ENCODE data around the gene NRL. TPM values are rescaled to one million over a fixed set of nuclear protein-coding genes. Genes with fewer than 3 reads are reported as not detected.

Gene NRL
- total and polyA plus RNA-seq, 9 of the 15 experiments (the other 6 are each of a cell fraction or from before 2014, with no cell fraction given), result 0.07 to 2.7 (median 1.4) TPM; not detected in 1

GRCh38 chr14:24114532-24115421 is at the start of gene NRL, which contains the start of gene DCAF11 (continued):
- TF ChIP-seq HMGXB4 (CRISPR knock-in tag; IDR thresholded peaks at IDR 0.05) (no peak), ZKSCAN1 (IDR thresholded peaks at IDR 0.05; ENCODE audit: low read depth, low read length) (no peak), UBTF (IDR thresholded peaks at IDR 0.05; ENCODE audit: borderline replicate concordance in 1 of 2, low read depth in 2 of 2, low read length in 2 of 2) (no peak), TOE1 (IDR thresholded peaks at IDR 0.05; ENCODE audit: borderline replicate concordance) (peak; percentile 77), TOE1 (CRISPR knock-in tag; IDR thresholded peaks at IDR 0.05; ENCODE audit: borderline replicate concordance, low read depth) (no peak), ZNF175 (CRISPR knock-in tag; IDR thresholded peaks at IDR 0.05; ENCODE audit: low read depth) (no peak), BCL6 (CRISPR knock-in tag; IDR thresholded peaks at IDR 0.05) (no peak), ARID2 (IDR thresholded peaks at IDR 0.05) (no peak), NUFIP1 (IDR thresholded peaks at IDR 0.05; ENCODE audit: partially characterized antibody) (no peak), ELF4 (CRISPR knock-in tag; IDR thresholded peaks at IDR 0.05) (no peak), SAFB (IDR thresholded peaks at IDR 0.05; ENCODE audit: borderline replicate concordance, low read depth, low read length) (peak; percentile 91), KDM4B (IDR thresholded peaks at IDR 0.05; ENCODE audit: borderline replicate concordance in 2 of 2, low read depth in 1 of 2) (0 out of 4 replicates have a peak, but pooled peaks of 1 of the 2 experiments have one; percentile 68), PHF20 (IDR thresholded peaks at IDR 0.05; ENCODE audit: partially characterized antibody) (no peak), SAP30 (IDR thresholded peaks at IDR 0.05; ENCODE audit: borderline replicate concordance, insufficient read depth, low read depth, low read length, poor library complexity, severe bottlenecking) (peak; percentile 92), ZNF277 (CRISPR knock-in tag; IDR thresholded peaks at IDR 0.05; ENCODE audit: borderline replicate concordance) (no peak), NCOA6 (IDR thresholded peaks at IDR 0.05) (0 out of 2 replicates have a peak, but pooled peaks have one; percentile 10), OTX1 (CRISPR knock-in tag; IDR thresholded peaks at IDR 0.05) (no peak)
- TF ChIP-seq, protein P1, sequence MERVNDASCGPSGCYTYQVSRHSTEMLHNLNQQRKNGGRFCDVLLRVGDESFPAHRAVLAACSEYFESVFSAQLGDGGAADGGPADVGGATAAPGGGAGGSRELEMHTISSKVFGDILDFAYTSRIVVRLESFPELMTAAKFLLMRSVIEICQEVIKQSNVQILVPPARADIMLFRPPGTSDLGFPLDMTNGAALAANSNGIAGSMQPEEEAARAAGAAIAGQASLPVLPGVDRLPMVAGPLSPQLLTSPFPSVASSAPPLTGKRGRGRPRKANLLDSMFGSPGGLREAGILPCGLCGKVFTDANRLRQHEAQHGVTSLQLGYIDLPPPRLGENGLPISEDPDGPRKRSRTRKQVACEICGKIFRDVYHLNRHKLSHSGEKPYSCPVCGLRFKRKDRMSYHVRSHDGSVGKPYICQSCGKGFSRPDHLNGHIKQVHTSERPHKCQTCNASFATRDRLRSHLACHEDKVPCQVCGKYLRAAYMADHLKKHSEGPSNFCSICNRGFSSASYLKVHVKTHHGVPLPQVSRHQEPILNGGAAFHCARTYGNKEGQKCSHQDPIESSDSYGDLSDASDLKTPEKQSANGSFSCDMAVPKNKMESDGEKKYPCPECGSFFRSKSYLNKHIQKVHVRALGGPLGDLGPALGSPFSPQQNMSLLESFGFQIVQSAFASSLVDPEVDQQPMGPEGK (CRISPR knock-in tag; IDR thresholded peaks at IDR 0.05; ENCODE audit: borderline replicate concordance), result no peak
